K562 (cell line): ENCODE data around the gene TMEM63A. TPM values are rescaled to one million over a fixed set of nuclear protein-coding genes. Genes with fewer than 3 reads are reported as not detected.
"Not testable (repeated sequence)": the region's sequence is repeated elsewhere in the genome, so short reads cannot be mapped to it uniquely, and the experiment has no call there.

Source experiments
- ATAC-seq: fragments of 200-7000 bp; cut with Tn5 transposase; 3 replicates; pipeline ENCODE4 v1.9.1; 2020; ENCODE audit warnings: moderate library complexity
- BruUV-seq: library from RNA; stranded (reverse); fragments of 400-500 nt; replicated peaks from 2 replicates; lab custom pipeline; 2021; lab: Mats Ljungman, UMichigan
- CTCF ChIA-PET: fragments of 300-600 bp; formaldehyde crosslinking; extraction: SDS; loops from one replicate; lab custom pipeline; 2021; ENCODE audit warnings: low intra/inter-chr PET ratio; lab: Yijun Ruan, JAX
- POLR2A ChIA-PET: fragments of 300-600, 350-650 bp; sonication (Branson Sonifier 250); formaldehyde crosslinking; extraction: SDS; loops from one replicate; lab custom pipeline; 2021; ENCODE audit warnings: antibody characterized with exemption, inconsistent platforms; lab: Yijun Ruan, JAX
- DNase-seq, 4 experiments: peaks; one replicate each; pipeline versions ENCODE4 v3.0.0 to v3.0.0-alpha.2; 2011 to 2018; ENCODE audit warnings: low spot score in 3 of 4, mixed read lengths in 3 of 4; ENCODE audit errors: extremely low read depth in 1 of 4
- FAIRE-seq: peaks from 2 replicates; lab custom pipeline; 2011; peaks lifted over from hg19 to GRCh38; lab: Jason Lieb, UNC
- H2AFZ ChIP-seq: 2 replicates; pipeline ENCODE4 v1.6.0; 2011; ENCODE audit warnings: low read depth, low read length, control low read depth, inconsistent platforms
- H3K27ac ChIP-seq: fragments of 200-600 bp; 3 replicates; pipeline ENCODE4 v1.8.0; 2011; ENCODE audit warnings: low read depth, mild to moderate bottlenecking, control low read depth, inconsistent platforms, low read length, moderate library complexity, mixed read lengths; ENCODE audit errors: extremely low read depth
- H3K27me3 ChIP-seq, 2 experiments: fragments of 300-600 bp in 1 of 2; 2 replicates in 1 of 2; 3 replicates in 1 of 2; pipeline versions ENCODE4 v1.6.0 to v1.8.0; 2011; ENCODE audit warnings: inconsistent platforms in 2 of 2, low read length in 2 of 2, mild to moderate bottlenecking in 1 of 2, mixed read lengths in 1 of 2, moderate library complexity in 1 of 2; ENCODE audit not compliant: control insufficient read depth in 2 of 2, insufficient read depth in 2 of 2
- H3K36me3 ChIP-seq: fragments of 300-600 bp; 3 replicates; pipeline ENCODE4 v1.8.0; 2011; ENCODE audit warnings: mild to moderate bottlenecking, low read length, inconsistent platforms; ENCODE audit not compliant: control insufficient read depth, insufficient read depth
- H3K4me1 ChIP-seq, 2 experiments: fragments of 200-600 bp in 1 of 2; replicated peaks in 1 of 2; 2 replicates in 1 of 2; 3 replicates in 1 of 2; pipeline versions ENCODE4 v1.5.1 to v1.8.0; 2011; ENCODE audit warnings: inconsistent platforms in 2 of 2, low read length in 2 of 2, mild to moderate bottlenecking in 1 of 2, mixed read lengths in 1 of 2, moderate library complexity in 1 of 2; ENCODE audit not compliant: control insufficient read depth in 2 of 2, insufficient read depth in 2 of 2
- H3K4me2 ChIP-seq: 2 replicates; pipeline ENCODE4 v1.6.1; 2011; ENCODE audit warnings: low read length, control low read depth, inconsistent platforms, mixed read lengths; ENCODE audit not compliant: insufficient read depth
- H3K4me3 ChIP-seq: fragments of 200-600 bp; sonication (generic), shearing (Covaris generic); 2 replicates; pipeline ENCODE4 v1.5.1; 2016; ENCODE audit warnings: control low read depth, inconsistent platforms
- H3K79me2 ChIP-seq: fragments of 200-600 bp; 3 replicates; pipeline ENCODE4 v1.8.0; 2011; ENCODE audit warnings: low read length, inconsistent platforms; ENCODE audit not compliant: control insufficient read depth, insufficient read depth
- H3K9ac ChIP-seq, 2 experiments: 2 replicates each; pipeline versions ENCODE4 v1.6.0 to v1.6.1; 2011; ENCODE audit warnings: low read depth in 2 of 2, low read length in 2 of 2, control low read depth in 1 of 2, inconsistent platforms in 1 of 2, mild to moderate bottlenecking in 1 of 2, mixed read lengths in 1 of 2; ENCODE audit not compliant: insufficient read depth in 1 of 2
- H3K9me1 ChIP-seq: one replicate; pipeline ENCODE4 v1.6.0; 2011; ENCODE audit warnings: inconsistent platforms, mild to moderate bottlenecking, low read length, moderate library complexity; ENCODE audit not compliant: control insufficient read depth, insufficient read depth
- H3K9me3 ChIP-seq: replicated peaks from 2 replicates; pipeline ENCODE4 v1.5.1; 2011; ENCODE audit warnings: low read depth, low read length, inconsistent platforms; ENCODE audit not compliant: control insufficient read depth, insufficient read depth
- H4K20me1 ChIP-seq: replicated peaks from 2 replicates; pipeline ENCODE4 v1.6.1; 2011; ENCODE audit warnings: low read length, inconsistent platforms, mixed read lengths; ENCODE audit not compliant: control insufficient read depth, insufficient read depth
- FOXK1 ChIP-seq: sonication (generic); formaldehyde crosslinking; IDR thresholded peaks from 2 replicates; pipeline ENCODE4 v1.8.0; 2022; ENCODE audit warnings: missing genetic modification reagents, mild to moderate bottlenecking, borderline replicate concordance
- HEY1 ChIP-seq: fragments of 250-450 bp; sonication (Bioruptor Pico); IDR thresholded peaks from 2 replicates; pipeline ENCODE4 v1.5.0; 2020; ENCODE audit warnings: mild to moderate bottlenecking, moderate library complexity, borderline replicate concordance
- KLF16 ChIP-seq: IDR thresholded peaks from 2 replicates; pipeline ENCODE4 v1.6.1; 2016; ENCODE audit warnings: antibody characterized with exemption
- TCFL5 ChIP-seq: fragments of 250-450 bp; sonication (Bioruptor Pico); conservative IDR thresholded peaks from 2 replicates; pipeline ENCODE4 v1.6.1; 2021; ENCODE audit warnings: mild to moderate bottlenecking, moderate library complexity, matching md5 sums
- TEAD1 ChIP-seq, 2 experiments: fragments of 450-650 bp in 1 of 2; sonication (generic) in 1 of 2; formaldehyde crosslinking; IDR thresholded peaks; 2 replicates each; pipeline versions ENCODE4 v1.4.0 to v1.8.0; 2020 to 2022; ENCODE audit warnings: mild to moderate bottlenecking in 2 of 2, missing genetic modification reagents in 1 of 2
- WGBS: fragments of 100-300 bp; shearing (Covaris generic); methylation state at CpG from one replicate; pipeline ENCODE4 v1.1.6; 2016; ENCODE audit warnings: low coverage, mixed read lengths; ENCODE audit not compliant: insufficient coverage; ENCODE audit errors: missing lambda C conversion rate; 5-methylcytosine and 5-hydroxymethylcytosine counted together
- in situ Hi-C: fragments of 300-500 bp; cut with MboI; formaldehyde crosslinking; loops from 4 replicates; pipeline ENCODE4 v1.15.0; 2018; ENCODE audit warnings: inconsistent platforms, mixed read lengths
- intact Hi-C: fragments of 100-400 bp; cut with micrococcal nuclease; formaldehyde crosslinking; loops from 2 replicates; pipeline ENCODE4 v1.14.2; 2022
- polyA plus RNA-seq, 8 experiments: library from polyadenylated mRNA; depleted of rRNA in 4 of 8; stranded (reverse) in 5 of 8; unstranded in 3 of 8; fragments of >200 nt; fragmentation: Nextera tagmentation in 2 of 8; fragmentation: Illumina TruSeq in 1 of 8; extraction: Ambion mirVana in 2 of 8; extraction: Trizol in 1 of 8; gene quantifications; 2 replicates each; pipeline versions ENCODE4 v1.2.1 to v1.2.3, GENCODE V29; 2011 to 2014; ENCODE audit warnings: inconsistent platforms in 1 of 8, missing spikeins in 1 of 8
- total RNA-seq, 7 experiments: library from RNA; depleted of rRNA in 6 of 7; stranded (reverse); fragments of >200 nt in 6 of 7; fragmentation: Illumina TruSeq in 2 of 7; extraction: Trizol in 2 of 7; gene quantifications; 2 replicates each; pipeline versions ENCODE4 v1.2.1 to v1.2.3, GENCODE V29; 2011 to 2021; ENCODE audit warnings: low replicate concordance in 1 of 7
- TF ChIP-seq, protein P1 (sequence below): fragments of 250-450 bp; sonication (Bioruptor Pico); IDR thresholded peaks from 2 replicates; pipeline ENCODE4 v1.5.0; 2021; ENCODE audit warnings: mild to moderate bottlenecking, borderline replicate concordance
- TF ChIP-seq, protein P2 (sequence below): fragments of 450-650 bp; conservative IDR thresholded peaks from 2 replicates; pipeline ENCODE4 v1.6.1; 2016; ENCODE audit warnings: missing genetic modification characterization, low read depth, mild to moderate bottlenecking, control low read depth, missing compliant biosample characterization
- TF ChIP-seq, protein P3 (sequence below): sonication (generic); formaldehyde crosslinking; IDR thresholded peaks from 2 replicates; pipeline ENCODE4 v1.5.0; 2020; ENCODE audit warnings: missing genetic modification reagents
- TF ChIP-seq, protein P4 (sequence below), 2 experiments: fragments of 450-650 bp; IDR thresholded peaks; 2 replicates each; pipeline ENCODE4 v1.6.1; 2018; ENCODE audit warnings: mild to moderate bottlenecking in 2 of 2, low read depth in 1 of 2; ENCODE audit not compliant: partially characterized antibody in 2 of 2

TMEM63A gene
- total and polyA plus RNA-seq, 9 of the 15 experiments (the other 6 are each of a cell fraction or from before 2014, with no cell fraction given), result 2.0 to 54.6 (median 17.5) TPM

DNA sequence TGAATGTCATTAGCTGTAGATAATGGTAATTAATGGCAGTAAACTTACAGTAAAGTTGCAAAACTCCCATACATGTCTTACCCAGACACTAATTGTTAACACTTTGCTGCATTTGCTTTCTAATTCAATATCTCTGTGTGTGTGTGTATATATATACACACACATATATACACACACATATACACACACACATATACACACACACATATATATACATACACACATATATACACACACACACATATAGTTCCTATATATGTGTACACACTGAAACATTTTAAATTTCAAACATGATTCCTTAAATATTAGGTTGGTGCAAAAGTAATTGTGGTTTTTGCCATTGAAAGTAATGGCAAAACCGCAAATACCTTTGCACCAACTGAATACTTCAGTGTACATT, 75.9 kb downstream of the TMEM63A start (continued):
- TF ChIP-seq, protein P1, sequence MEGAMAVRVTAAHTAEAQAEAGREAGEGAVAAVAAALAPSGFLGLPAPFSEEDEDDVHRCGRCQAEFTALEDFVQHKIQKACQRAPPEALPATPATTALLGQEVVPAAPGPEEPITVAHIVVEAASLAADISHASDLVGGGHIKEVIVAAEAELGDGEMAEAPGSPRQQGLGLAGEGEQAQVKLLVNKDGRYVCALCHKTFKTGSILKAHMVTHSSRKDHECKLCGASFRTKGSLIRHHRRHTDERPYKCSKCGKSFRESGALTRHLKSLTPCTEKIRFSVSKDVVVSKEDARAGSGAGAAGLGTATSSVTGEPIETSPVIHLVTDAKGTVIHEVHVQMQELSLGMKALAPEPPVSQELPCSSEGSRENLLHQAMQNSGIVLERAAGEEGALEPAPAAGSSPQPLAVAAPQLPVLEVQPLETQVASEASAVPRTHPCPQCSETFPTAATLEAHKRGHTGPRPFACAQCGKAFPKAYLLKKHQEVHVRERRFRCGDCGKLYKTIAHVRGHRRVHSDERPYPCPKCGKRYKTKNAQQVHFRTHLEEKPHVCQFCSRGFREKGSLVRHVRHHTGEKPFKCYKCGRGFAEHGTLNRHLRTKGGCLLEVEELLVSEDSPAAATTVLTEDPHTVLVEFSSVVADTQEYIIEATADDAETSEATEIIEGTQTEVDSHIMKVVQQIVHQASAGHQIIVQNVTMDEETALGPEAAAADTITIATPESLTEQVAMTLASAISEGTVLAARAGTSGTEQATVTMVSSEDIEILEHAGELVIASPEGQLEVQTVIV (CRISPR knock-in tag), result no peak
- TF ChIP-seq, protein P2, sequence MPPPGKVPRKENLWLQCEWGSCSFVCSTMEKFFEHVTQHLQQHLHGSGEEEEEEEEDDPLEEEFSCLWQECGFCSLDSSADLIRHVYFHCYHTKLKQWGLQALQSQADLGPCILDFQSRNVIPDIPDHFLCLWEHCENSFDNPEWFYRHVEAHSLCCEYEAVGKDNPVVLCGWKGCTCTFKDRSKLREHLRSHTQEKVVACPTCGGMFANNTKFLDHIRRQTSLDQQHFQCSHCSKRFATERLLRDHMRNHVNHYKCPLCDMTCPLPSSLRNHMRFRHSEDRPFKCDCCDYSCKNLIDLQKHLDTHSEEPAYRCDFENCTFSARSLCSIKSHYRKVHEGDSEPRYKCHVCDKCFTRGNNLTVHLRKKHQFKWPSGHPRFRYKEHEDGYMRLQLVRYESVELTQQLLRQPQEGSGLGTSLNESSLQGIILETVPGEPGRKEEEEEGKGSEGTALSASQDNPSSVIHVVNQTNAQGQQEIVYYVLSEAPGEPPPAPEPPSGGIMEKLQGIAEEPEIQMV, result no peak
- TF ChIP-seq HEY1, result no peak
- no peak for TF ChIP-seq TEAD1 (CRISPR knock-in tag; IDR thresholded peaks at IDR 0.05)
- TF ChIP-seq TCFL5 (CRISPR knock-in tag), result no peak
- TF ChIP-seq, protein P3, sequence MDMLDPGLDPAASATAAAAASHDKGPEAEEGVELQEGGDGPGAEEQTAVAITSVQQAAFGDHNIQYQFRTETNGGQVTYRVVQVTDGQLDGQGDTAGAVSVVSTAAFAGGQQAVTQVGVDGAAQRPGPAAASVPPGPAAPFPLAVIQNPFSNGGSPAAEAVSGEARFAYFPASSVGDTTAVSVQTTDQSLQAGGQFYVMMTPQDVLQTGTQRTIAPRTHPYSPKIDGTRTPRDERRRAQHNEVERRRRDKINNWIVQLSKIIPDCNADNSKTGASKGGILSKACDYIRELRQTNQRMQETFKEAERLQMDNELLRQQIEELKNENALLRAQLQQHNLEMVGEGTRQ (CRISPR knock-in tag), result no peak
- no peak for TF ChIP-seq KLF16
- no peak for TF ChIP-seq FOXK1
- TF ChIP-seq, protein P4, sequence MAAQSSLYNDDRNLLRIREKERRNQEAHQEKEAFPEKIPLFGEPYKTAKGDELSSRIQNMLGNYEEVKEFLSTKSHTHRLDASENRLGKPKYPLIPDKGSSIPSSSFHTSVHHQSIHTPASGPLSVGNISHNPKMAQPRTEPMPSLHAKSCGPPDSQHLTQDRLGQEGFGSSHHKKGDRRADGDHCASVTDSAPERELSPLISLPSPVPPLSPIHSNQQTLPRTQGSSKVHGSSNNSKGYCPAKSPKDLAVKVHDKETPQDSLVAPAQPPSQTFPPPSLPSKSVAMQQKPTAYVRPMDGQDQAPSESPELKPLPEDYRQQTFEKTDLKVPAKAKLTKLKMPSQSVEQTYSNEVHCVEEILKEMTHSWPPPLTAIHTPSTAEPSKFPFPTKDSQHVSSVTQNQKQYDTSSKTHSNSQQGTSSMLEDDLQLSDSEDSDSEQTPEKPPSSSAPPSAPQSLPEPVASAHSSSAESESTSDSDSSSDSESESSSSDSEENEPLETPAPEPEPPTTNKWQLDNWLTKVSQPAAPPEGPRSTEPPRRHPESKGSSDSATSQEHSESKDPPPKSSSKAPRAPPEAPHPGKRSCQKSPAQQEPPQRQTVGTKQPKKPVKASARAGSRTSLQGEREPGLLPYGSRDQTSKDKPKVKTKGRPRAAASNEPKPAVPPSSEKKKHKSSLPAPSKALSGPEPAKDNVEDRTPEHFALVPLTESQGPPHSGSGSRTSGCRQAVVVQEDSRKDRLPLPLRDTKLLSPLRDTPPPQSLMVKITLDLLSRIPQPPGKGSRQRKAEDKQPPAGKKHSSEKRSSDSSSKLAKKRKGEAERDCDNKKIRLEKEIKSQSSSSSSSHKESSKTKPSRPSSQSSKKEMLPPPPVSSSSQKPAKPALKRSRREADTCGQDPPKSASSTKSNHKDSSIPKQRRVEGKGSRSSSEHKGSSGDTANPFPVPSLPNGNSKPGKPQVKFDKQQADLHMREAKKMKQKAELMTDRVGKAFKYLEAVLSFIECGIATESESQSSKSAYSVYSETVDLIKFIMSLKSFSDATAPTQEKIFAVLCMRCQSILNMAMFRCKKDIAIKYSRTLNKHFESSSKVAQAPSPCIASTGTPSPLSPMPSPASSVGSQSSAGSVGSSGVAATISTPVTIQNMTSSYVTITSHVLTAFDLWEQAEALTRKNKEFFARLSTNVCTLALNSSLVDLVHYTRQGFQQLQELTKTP (IDR thresholded peaks at IDR 0.05; ENCODE audit: low read depth in 1 of 2, partially characterized antibody in 2 of 2), result no peak
- TF ChIP-seq, all 486 proteins: peak for 0

DNA sequence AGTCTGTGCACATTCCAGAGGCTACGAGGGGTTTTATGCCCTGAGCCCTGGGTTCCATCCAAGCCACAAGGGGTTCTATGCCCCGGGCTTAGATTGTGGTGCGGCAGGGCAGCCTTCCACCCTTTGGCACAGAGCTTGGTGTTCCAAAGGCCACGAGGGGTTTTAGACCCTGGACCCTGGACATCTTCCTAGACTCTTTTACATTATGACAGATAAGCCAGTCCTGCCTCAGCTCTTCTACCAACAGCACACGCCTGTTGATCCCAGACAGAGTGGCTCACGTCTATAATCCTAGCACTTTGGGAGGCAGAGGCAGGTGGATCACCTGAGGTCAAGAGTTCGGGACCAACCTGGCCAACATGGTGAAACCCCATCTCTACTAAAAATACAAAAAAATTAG, 81.0 kb downstream of the TMEM63A start:
- 70% methylated on average over 7 of the region's 7 CpGs for WGBS
- in situ Hi-C loops, H2AFZ ChIP-seq, H3K79me2 ChIP-seq, H3K9me3 ChIP-seq, H3K9ac ChIP-seq, H3K9me1 ChIP-seq, H3K27ac ChIP-seq, H3K4me2 ChIP-seq, DNase-seq, BruUV-seq, H3K27me3 ChIP-seq, H3K36me3 ChIP-seq, H3K4me3 ChIP-seq, CTCF ChIA-PET, intact Hi-C loops, FAIRE-seq, H4K20me1 ChIP-seq, ATAC-seq, H3K4me1 ChIP-seq: not testable (repeated sequence)
- POLR2A ChIA-PET, result interaction anchor here (1.2 to 1.8 kb wide), 2 partner anchors 11 to 23 kb away, joined by 4 to 7 read pairs; partner anchors contain the start of gene SRP9
